HT-29 (cell line): ENCODE results near the gene ANKRD10. TPM values are rescaled to one million over a fixed set of nuclear protein-coding genes. Genes with fewer than 3 reads are reported as not detected.
"Not testable (repeated sequence)": the region's sequence is repeated elsewhere in the genome, so short reads cannot be mapped to it uniquely, and the experiment has no call there.

ENCODE experiments used
- DNase-seq: peaks from one replicate; pipeline ENCODE4 v3.0.0-alpha.2; 2015; ENCODE audit warnings: low spot score
- total RNA-seq: library from RNA; depleted of rRNA; stranded (reverse); fragments of >200 nt; shearing (Covaris generic); gene quantifications from 2 replicates; pipeline ENCODE4 v1.2.3, GENCODE V29; 2014; rRNA removed

The ANKRD10 gene
- 279 and 308 TPM in 2 replicates for total RNA-seq

- peak; percentile 100 for DNase-seq
Observed at GRCh38 chr13:110915057-110915873, at the start of gene ANKRD10. ANKRD10 (minus strand) TSS chr13:110915069; CDS start chr13:110914934, 135 bp downstream.

GRCh38 chr13:110964229-110965037, 49.6 kb upstream of the ANKRD10 start:
- no peak for DNase-seq

- DNase-seq = no peak
Observed at GRCh38 chr13:110963554-110963970, 48.7 kb upstream of the ANKRD10 start.

GRCh38 chr13:110961959-110962358, 47.1 kb upstream of the ANKRD10 start:
- DNase-seq = no peak

GRCh38 chr13:110960204-110960603, 45.3 kb upstream of the ANKRD10 start:
- DNase-seq = no peak

GRCh38 chr13:110957931-110958330, 43.1 kb upstream of the ANKRD10 start:
- DNase-seq = no peak

- DNase-seq = no peak
Observed at GRCh38 chr13:110957181-110957884, 42.5 kb upstream of the ANKRD10 start.

GRCh38 chr13:110956216-110956615, 41.3 kb upstream of the ANKRD10 start:
- not testable (repeated sequence) for DNase-seq

- DNase-seq = not testable (repeated sequence)
Observed at GRCh38 chr13:110955608-110956007, 40.7 kb upstream of the ANKRD10 start.

- DNase-seq = not testable (repeated sequence)
Observed at GRCh38 chr13:110955072-110955503, 40.2 kb upstream of the ANKRD10 start.

GRCh38 chr13:110954533-110954920, 39.7 kb upstream of the ANKRD10 start:
- not testable (repeated sequence) for DNase-seq

- DNase-seq = no peak
Observed at GRCh38 chr13:110953833-110954532, 39.1 kb upstream of the ANKRD10 start.

GRCh38 chr13:110953416-110953815, 38.5 kb upstream of the ANKRD10 start:
- no peak for DNase-seq

- not testable (repeated sequence) for DNase-seq
Observed at GRCh38 chr13:110952135-110952534, 37.3 kb upstream of the ANKRD10 start.

- no peak for DNase-seq
Observed at GRCh38 chr13:110950819-110951570, 36.1 kb upstream of the ANKRD10 start.

- DNase-seq = no peak
Observed at GRCh38 chr13:110950356-110950755, 35.5 kb upstream of the ANKRD10 start.

- no peak for DNase-seq
Observed at GRCh38 chr13:110949628-110950027, 34.8 kb upstream of the ANKRD10 start.

GRCh38 chr13:110949116-110949515, 34.2 kb upstream of the ANKRD10 start:
- DNase-seq = no peak

- DNase-seq = not testable (repeated sequence)
Observed at GRCh38 chr13:110947338-110947737, 32.5 kb upstream of the ANKRD10 start.

- DNase-seq = no peak
Observed at GRCh38 chr13:110945928-110946570, 31.2 kb upstream of the ANKRD10 start.
